IMR-90 (cell line): ENCODE results near the gene RNF215. TPM values are rescaled to one million over a fixed set of nuclear protein-coding genes. Genes with fewer than 3 reads are reported as not detected.

Experiments
- CTCF ChIP-seq: conservative IDR thresholded peaks from 2 replicates; pipeline ENCODE4 v1.5.1; 2012; ENCODE audit warnings: mild to moderate bottlenecking, low read depth, low read length, improper control_type of control experiment
- RCOR1 ChIP-seq: IDR thresholded peaks from 2 replicates; pipeline ENCODE4 v1.6.1; 2012; ENCODE audit warnings: mild to moderate bottlenecking, low read length, improper control_type of control experiment; ENCODE audit not compliant: insufficient replicate concordance
- polyA plus RNA-seq, 3 experiments: library from polyadenylated mRNA; depleted of rRNA; stranded (reverse); fragments of >200 nt; gene quantifications; 2 replicates each; pipeline ENCODE4 v1.2.3, GENCODE V29; 2012; ENCODE audit warnings: low replicate concordance in 1 of 3
- total RNA-seq: library from RNA; depleted of rRNA; stranded (reverse); fragments of >200 nt; gene quantifications from 2 replicates; pipeline ENCODE4 v1.2.3, GENCODE V29; 2012
- TF ChIP-seq, protein P1 (sequence below): fragments of 150-350 bp; IDR thresholded peaks from 2 replicates; pipeline ENCODE4 v1.6.1; 2017; ENCODE audit warnings: mild to moderate bottlenecking, antibody characterized with exemption, low read length, low read depth

Gene RNF215
- total and polyA plus RNA-seq, 2 of the 4 experiments (the other 2 are of a cell fraction): 15.8 to 21.9 TPM

GRCh38 chr22:30436196-30436595 is 49.0 kb upstream of the RNF215 start (continued):
- TF ChIP-seq RCOR1 (no peak), CTCF (no peak)
- TF ChIP-seq, protein P1, sequence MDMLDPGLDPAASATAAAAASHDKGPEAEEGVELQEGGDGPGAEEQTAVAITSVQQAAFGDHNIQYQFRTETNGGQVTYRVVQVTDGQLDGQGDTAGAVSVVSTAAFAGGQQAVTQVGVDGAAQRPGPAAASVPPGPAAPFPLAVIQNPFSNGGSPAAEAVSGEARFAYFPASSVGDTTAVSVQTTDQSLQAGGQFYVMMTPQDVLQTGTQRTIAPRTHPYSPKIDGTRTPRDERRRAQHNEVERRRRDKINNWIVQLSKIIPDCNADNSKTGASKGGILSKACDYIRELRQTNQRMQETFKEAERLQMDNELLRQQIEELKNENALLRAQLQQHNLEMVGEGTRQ: no peak
